CD4-positive, CD25-positive, alpha-beta regulatory T cell (primary cell): Measurements from ENCODE around the gene MEGF6. TPM values are rescaled to one million over a fixed set of nuclear protein-coding genes. Genes with fewer than 3 reads are reported as not detected.

Experiments
- ATAC-seq, 2 donors: fragments of 150-1000 bp; cut with Tn5 transposase; one replicate each; pipeline ENCODE4 v1.10.0; 2021; ENCODE audit warnings: low read depth in 2 of 2, moderate number of reproducible peaks in 2 of 2, moderate library complexity in 1 of 2
- DNase-seq, 3 donors: peaks; one replicate each; pipeline versions ENCODE4 v3.0.0 to v3.0.0-alpha.2; 2012 to 2022; ENCODE audit warnings: mixed read lengths in 1 of 3
- H3K27ac ChIP-seq: one replicate; pipeline ENCODE4 v1.7.0; 2013; ENCODE audit warnings: mild to moderate bottlenecking, low read length; ENCODE audit not compliant: insufficient read depth, poor library complexity, severe bottlenecking
- H3K27me3 ChIP-seq: one replicate; pipeline ENCODE4 v1.7.0; 2013; ENCODE audit warnings: low read length; ENCODE audit not compliant: control insufficient read depth, insufficient read depth
- H3K36me3 ChIP-seq: one replicate; pipeline ENCODE4 v1.7.0; 2013; ENCODE audit warnings: mild to moderate bottlenecking, low read length, moderate library complexity; ENCODE audit not compliant: control insufficient read depth, insufficient read depth
- H3K4me1 ChIP-seq: 2 replicates; pipeline ENCODE4 v1.7.0; 2013; ENCODE audit warnings: mild to moderate bottlenecking, low read length; ENCODE audit not compliant: insufficient read depth, control insufficient read depth, poor library complexity, severe bottlenecking
- H3K4me3 ChIP-seq: one replicate; pipeline ENCODE4 v1.7.0; 2013; ENCODE audit warnings: low read depth, mild to moderate bottlenecking, low read length, moderate library complexity
- H3K9me3 ChIP-seq, 2 experiments: 1 replicate in 1 of 2; 2 replicates in 1 of 2; pipeline ENCODE4 v1.7.0; 2013; ENCODE audit warnings: low read length in 2 of 2, mild to moderate bottlenecking in 1 of 2, moderate library complexity in 1 of 2; ENCODE audit not compliant: control insufficient read depth in 2 of 2
- H3K27ac Mint-ChIP-seq, 3 donors: one replicate each; pipeline ENCODE4 v1.8.0; 2020 to 2022; ENCODE audit warnings: mild to moderate bottlenecking in 3 of 3, mixed read lengths in 3 of 3, moderate library complexity in 2 of 3
- H3K27me3 Mint-ChIP-seq: one replicate; pipeline ENCODE4 v1.8.0; 2022; ENCODE audit warnings: mild to moderate bottlenecking, mixed read lengths
- H3K36me3 Mint-ChIP-seq: one replicate; pipeline ENCODE4 v1.8.0; 2020; ENCODE audit warnings: mixed read lengths
- H3K4me1 Mint-ChIP-seq, 4 donors: one replicate each; pipeline ENCODE4 v1.8.0; 2020 to 2022; ENCODE audit warnings: mixed read lengths in 4 of 4, mild to moderate bottlenecking in 1 of 4
- H3K4me3 Mint-ChIP-seq, 4 donors: one replicate each; pipeline ENCODE4 v1.8.0; 2020 to 2022; ENCODE audit warnings: mild to moderate bottlenecking in 4 of 4, mixed read lengths in 4 of 4, moderate library complexity in 3 of 4
- H3K9me3 Mint-ChIP-seq, 7 donors: one replicate each; pipeline ENCODE4 v1.8.0; 2020 to 2022; ENCODE audit warnings: mixed read lengths in 7 of 7, mild to moderate bottlenecking in 3 of 7, moderate library complexity in 2 of 7
- polyA plus RNA-seq, 4 donors: library from polyadenylated mRNA; unstranded; fragments of 300-500 nt; fragmentation: Illumina TruSeq; gene quantifications; one replicate each; pipeline ENCODE4 v1.2.3, GENCODE V29; 2021
- total RNA-seq: library from RNA; stranded (reverse); gene quantifications from one replicate; pipeline ENCODE4 v1.2.3, GENCODE V29; 2022

Gene MEGF6
- total and polyA plus RNA-seq, 5 donors from 2014 or later = 4.7 to 123 (median 6.8) TPM

GRCh38 chr1:3566003-3566885 is 45.1 kb downstream of the MEGF6 start:
- H3K36me3 ChIP-seq = no peaks in the 10 kb centered on the region
- no peaks in the 10 kb centered on the region for H3K9me3 Mint-ChIP-seq
- H3K27me3 Mint-ChIP-seq = no peaks in the 10 kb centered on the region
- no peak overlapping the region for H3K27ac ChIP-seq
- H3K27me3 ChIP-seq = no peaks in the 10 kb centered on the region
- no peaks in the 10 kb centered on the region for H3K36me3 Mint-ChIP-seq
- no peaks in the 10 kb centered on the region for H3K9me3 ChIP-seq
- H3K4me3 Mint-ChIP-seq = no peak overlapping the region
- no peak for ATAC-seq
- H3K4me1 Mint-ChIP-seq = no peaks in the 10 kb centered on the region
- DNase-seq = no peak
- H3K4me1 ChIP-seq = no peaks in the 10 kb centered on the region
- H3K4me3 ChIP-seq = no peak overlapping the region
- no peak overlapping the region for H3K27ac Mint-ChIP-seq

DNA sequence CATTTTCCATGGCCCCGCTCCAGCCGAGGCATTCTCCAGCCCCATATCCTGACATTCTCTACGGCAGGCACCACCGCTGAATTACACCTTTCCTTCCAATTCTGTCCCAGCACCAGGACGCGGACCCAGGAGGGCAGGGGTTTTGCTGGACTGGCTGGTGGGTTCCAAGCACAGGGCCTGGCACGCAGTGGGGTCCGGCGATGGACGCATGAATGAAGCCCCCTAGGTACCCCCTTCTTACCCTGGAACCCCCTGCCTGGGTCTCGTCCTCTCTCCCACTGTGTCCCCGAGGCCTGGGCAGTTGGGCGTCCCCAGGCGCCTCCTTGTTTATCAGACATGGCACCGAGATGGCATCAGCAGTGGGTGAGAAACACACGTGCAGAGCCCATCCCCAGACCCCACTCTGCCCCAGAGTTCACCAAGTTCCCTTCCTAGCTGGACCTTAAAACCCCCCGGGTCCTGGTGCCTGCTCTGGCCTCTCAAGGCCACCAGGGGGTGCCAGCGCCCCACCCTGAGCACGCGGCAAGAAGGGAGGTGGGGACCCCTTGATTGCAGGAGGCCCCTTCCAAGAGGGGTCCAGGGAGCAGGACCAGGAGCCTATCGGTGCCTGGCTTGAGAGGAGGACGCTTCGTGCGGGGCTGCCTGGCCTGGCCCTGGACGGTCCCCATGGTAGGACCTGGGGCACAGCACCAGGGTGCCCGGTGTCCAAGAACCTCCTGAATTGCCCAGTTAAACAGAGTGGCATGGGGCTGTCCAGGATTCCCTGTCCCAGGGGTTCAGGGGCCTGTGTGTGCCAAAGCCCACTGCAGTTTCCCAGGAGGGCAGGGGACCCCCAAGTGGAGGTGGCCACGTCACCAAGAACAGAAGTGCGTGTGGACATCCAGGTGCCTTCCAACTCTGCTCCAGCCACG is 46.1 kb downstream of the MEGF6 start:
- H3K27ac ChIP-seq = no peak overlapping the region
- Mint-ChIP-seq H3K9me3 (no peaks in the 10 kb centered on the region), H3K4me1 (no peaks in the 10 kb centered on the region), H3K27me3 (no peaks in the 10 kb centered on the region), H3K4me3 (no peak overlapping the region), H3K36me3 (no peaks in the 10 kb centered on the region), H3K27ac (no peak overlapping the region)
- no peak overlapping the region for H3K4me3 ChIP-seq
- DNase-seq (peak; percentile 16 to 35 (median 30)), ATAC-seq (no peak)
- H3K4me1 ChIP-seq = no peaks in the 10 kb centered on the region
- no peaks in the 10 kb centered on the region for H3K27me3 ChIP-seq
- no peaks in the 10 kb centered on the region for H3K9me3 ChIP-seq
- no peaks in the 10 kb centered on the region for H3K36me3 ChIP-seq

DNA sequence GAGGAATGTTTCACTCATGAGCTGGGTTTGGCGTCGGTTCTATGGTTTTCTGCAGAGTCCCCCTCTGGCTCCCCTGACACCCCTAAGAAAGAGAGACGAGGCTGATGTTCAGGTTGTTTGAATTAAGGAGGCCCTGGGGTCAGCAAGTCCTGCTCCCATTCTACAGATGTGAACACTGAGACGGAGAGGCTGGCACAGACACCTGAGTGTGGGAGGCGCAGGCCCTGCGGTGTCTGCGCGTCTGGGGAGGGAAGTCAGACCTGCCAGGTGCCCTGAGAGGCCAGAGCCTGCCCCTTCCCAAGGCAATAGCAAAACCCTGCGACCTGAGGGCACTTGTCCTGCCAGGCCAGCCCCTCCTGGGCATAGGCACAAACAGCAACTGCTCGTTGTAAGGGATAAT is 47.7 kb downstream of the MEGF6 start:
- H3K4me3 ChIP-seq = no peak overlapping the region
- no peaks in the 10 kb centered on the region for H3K27me3 Mint-ChIP-seq
- H3K9me3 ChIP-seq = no peaks in the 10 kb centered on the region
- H3K4me1 Mint-ChIP-seq = no peaks in the 10 kb centered on the region
- no peak overlapping the region for H3K27ac ChIP-seq
- H3K27me3 ChIP-seq = no peaks in the 10 kb centered on the region
- no peaks in the 10 kb centered on the region for H3K4me1 ChIP-seq
- no peak overlapping the region for H3K27ac Mint-ChIP-seq
- DNase-seq = no peak
- no peaks in the 10 kb centered on the region for H3K36me3 ChIP-seq
- H3K36me3 Mint-ChIP-seq = no peaks in the 10 kb centered on the region
- no peak overlapping the region for H3K4me3 Mint-ChIP-seq
- peaks cover 0 to 2% (median 0%) of the 10 kb centered on the region in 7 donors for H3K9me3 Mint-ChIP-seq
- ATAC-seq = no peak

DNA sequence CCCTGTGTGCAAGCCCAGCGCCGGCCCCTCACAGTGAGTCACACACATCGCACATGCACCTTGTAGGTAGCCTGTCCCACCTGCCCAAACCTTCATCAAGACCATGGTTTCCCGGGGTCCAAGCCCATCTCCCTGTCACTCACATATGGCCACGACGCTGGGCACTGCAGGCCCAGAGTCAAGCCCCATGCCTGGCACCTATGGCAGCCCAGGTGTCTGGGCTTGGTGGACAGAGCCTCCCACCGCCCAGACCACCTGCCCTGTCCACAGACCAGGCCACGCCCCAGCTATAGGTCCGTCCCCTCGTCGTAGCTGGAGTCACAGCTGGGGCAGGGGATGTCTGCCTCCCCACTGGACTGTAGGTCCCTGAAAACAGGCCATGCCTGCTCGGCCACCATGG is 48.2 kb downstream of the MEGF6 start:
- no peak overlapping the region for H3K4me3 Mint-ChIP-seq
- H3K27me3 Mint-ChIP-seq = peaks cover 2% of the 10 kb centered on the region
- no peak overlapping the region for H3K27ac ChIP-seq
- H3K9me3 ChIP-seq = no peaks in the 10 kb centered on the region
- peaks cover 0 to 2% (median 0%) of the 10 kb centered on the region in 7 donors for H3K9me3 Mint-ChIP-seq
- no peaks in the 10 kb centered on the region for H3K36me3 Mint-ChIP-seq
- no peaks in the 10 kb centered on the region for H3K4me1 ChIP-seq
- H3K4me1 Mint-ChIP-seq = no peaks in the 10 kb centered on the region
- no peak for DNase-seq
- ATAC-seq = no peak
- no peaks in the 10 kb centered on the region for H3K36me3 ChIP-seq
- no peaks in the 10 kb centered on the region for H3K27me3 ChIP-seq
- peak overlapping the region in 2 of 3 donors; percentile 67 to 73 for H3K27ac Mint-ChIP-seq
- H3K4me3 ChIP-seq = no peak overlapping the region

DNA sequence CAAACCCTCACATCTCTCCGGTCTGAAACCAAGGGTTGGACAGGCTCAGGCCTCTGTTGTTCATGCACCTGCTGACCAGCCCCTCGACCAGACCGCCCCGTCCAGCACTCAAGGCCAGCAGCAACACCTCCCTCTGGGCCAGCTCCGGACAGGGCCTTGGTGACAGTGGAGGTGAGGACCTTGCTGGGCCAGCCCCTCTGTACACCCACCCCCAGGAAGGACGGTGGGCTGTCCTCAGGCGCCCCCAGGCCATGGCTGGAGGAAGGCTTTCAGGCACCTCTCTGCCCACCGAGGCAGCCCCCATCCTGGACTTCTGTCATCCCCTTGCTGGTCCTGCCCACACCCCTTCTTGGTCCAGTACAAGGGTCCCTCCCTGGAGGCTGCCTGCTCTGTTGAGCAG is 48.6 kb downstream of the MEGF6 start:
- no peaks in the 10 kb centered on the region for H3K36me3 ChIP-seq
- H3K27ac ChIP-seq = no peak overlapping the region
- peaks cover 0 to 2% (median 0%) of the 10 kb centered on the region in 7 donors for H3K9me3 Mint-ChIP-seq
- H3K4me1 ChIP-seq = no peaks in the 10 kb centered on the region
- no peaks in the 10 kb centered on the region for H3K9me3 ChIP-seq
- ATAC-seq (no peak), DNase-seq (no peak)
- H3K4me3 Mint-ChIP-seq = no peak overlapping the region
- H3K36me3 Mint-ChIP-seq = no peaks in the 10 kb centered on the region
- H3K27ac Mint-ChIP-seq = peak overlapping the region in 2 of 3 donors; percentile 67 to 73
- H3K27me3 Mint-ChIP-seq = peaks cover 6% of the 10 kb centered on the region
- H3K4me3 ChIP-seq = no peak overlapping the region
- no peaks in the 10 kb centered on the region for H3K27me3 ChIP-seq
- H3K4me1 Mint-ChIP-seq = no peaks in the 10 kb centered on the region

GRCh38 chr1:3561702-3562101 is 49.6 kb downstream of the MEGF6 start:
- peaks cover 6% of the 10 kb centered on the region for H3K27me3 Mint-ChIP-seq
- DNase-seq (no peak), ATAC-seq (no peak)
- H3K4me3 Mint-ChIP-seq = no peak overlapping the region
- H3K9me3 Mint-ChIP-seq = peaks cover 0 to 2% (median 0%) of the 10 kb centered on the region in 7 donors
- Histone ChIP-seq H3K9me3 (no peaks in the 10 kb centered on the region), H3K36me3 (no peaks in the 10 kb centered on the region), H3K4me1 (no peaks in the 10 kb centered on the region), H3K27me3 (no peaks in the 10 kb centered on the region), H3K27ac (no peak overlapping the region), H3K4me3 (no peak overlapping the region)
- no peaks in the 10 kb centered on the region for H3K4me1 Mint-ChIP-seq
- no peaks in the 10 kb centered on the region for H3K36me3 Mint-ChIP-seq
- H3K27ac Mint-ChIP-seq = no peak overlapping the region

- H3K4me1 Mint-ChIP-seq = no peaks in the 10 kb centered on the region
- Histone ChIP-seq H3K9me3 (no peaks in the 10 kb centered on the region), H3K27ac (no peak overlapping the region), H3K36me3 (no peaks in the 10 kb centered on the region), H3K4me3 (no peak overlapping the region), H3K27me3 (no peaks in the 10 kb centered on the region), H3K4me1 (no peaks in the 10 kb centered on the region)
- H3K4me3 Mint-ChIP-seq = no peak overlapping the region
- ATAC-seq (no peak), DNase-seq (no peak)
- no peaks in the 10 kb centered on the region for H3K36me3 Mint-ChIP-seq
- H3K27me3 Mint-ChIP-seq = peaks cover 6% of the 10 kb centered on the region
- H3K9me3 Mint-ChIP-seq = peaks cover 0 to 2% (median 0%) of the 10 kb centered on the region in 7 donors
- H3K27ac Mint-ChIP-seq = no peak overlapping the region
Measured at GRCh38 chr1:3560981-3561380, 50.3 kb downstream of the MEGF6 start.
